CD4-positive, alpha-beta T cell treated with Interleukin-17A for 4 hours (primary cell): ENCODE data around the gene SEC14L1.
A peak's percentile ranks its signal among the peaks of the same experiment; 100 is the strongest.
"Not testable (repeated sequence)": the region's sequence is repeated elsewhere in the genome, so short reads cannot be mapped to it uniquely, and the experiment has no call there.

Experiments
- DNase-seq: peaks from one replicate; pipeline ENCODE4 v3.0.0-alpha.2; 2020; ENCODE audit warnings: mixed read lengths

Gene SEC14L1

DNA sequence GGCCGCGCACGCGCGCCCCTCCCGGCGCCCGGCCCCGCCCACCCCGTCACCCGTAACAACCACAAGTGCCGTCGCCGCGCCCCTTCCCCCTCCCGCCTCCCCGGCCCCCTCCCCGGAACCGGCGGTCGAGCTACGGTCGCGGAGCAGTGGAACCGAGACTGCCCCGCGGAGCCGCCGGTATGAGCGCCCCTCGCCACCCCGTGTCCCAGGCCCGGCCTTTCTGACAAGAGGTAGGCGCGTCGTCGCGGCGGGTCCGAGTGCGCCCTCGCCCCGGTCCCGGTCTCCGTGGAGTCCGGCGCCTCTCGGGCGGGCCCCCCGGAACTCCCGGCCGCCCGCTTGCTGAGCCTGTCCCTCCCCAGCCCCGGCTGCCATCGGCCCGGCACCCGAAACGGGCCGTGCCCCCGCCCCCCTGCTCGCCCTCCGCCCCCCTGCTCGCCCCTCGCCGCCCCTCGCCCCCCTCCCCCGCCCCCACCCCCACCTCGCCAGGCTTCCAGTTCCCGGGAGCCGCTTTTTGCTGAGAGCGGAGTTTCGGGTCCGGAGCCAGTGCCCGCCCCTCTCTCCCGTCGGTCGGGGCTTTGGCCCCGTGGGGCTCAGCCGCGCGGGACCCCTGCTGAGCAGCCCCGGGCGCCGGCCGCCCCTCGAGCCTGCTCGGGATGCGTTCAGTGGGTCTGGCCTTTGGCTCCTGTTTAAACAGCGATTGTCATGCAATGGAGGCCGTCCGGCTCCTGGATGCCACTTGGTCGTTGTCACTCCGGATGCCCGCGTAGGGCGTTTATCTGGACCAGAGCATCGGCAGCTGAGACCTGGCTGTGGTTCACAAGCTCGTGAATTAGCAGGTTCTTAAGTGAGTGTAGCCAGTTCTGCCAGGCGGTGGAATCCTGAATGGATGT lies at the start of gene SEC14L1:
TSS of gene SEC14L1 (plus strand) at position 92 of the 890 bp plus-strand sequence. CDS start 2,628 bp downstream, outside the sequence.
- peak; percentile 44 for DNase-seq

DNA sequence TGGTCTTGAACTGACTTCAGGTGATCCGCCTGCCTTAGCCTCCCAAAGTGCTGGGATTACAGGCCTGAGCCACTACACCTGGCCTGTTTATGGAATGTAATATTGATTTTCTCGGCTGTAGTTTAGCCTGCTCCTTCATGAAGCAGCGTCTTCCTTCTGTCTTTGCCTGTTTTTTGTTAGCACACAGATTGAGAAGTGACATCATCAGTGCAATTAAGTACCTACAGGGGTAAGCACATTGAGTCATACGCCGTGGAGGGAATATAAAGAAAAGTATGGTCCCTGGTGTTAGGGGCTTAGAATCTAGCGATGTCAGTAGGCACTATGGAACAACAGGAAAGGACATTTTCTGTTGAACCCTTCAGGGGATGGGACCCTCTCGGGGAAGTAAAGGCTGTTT lies 48.7 kb upstream of the SEC14L1 start:
- no peak for DNase-seq

DNA sequence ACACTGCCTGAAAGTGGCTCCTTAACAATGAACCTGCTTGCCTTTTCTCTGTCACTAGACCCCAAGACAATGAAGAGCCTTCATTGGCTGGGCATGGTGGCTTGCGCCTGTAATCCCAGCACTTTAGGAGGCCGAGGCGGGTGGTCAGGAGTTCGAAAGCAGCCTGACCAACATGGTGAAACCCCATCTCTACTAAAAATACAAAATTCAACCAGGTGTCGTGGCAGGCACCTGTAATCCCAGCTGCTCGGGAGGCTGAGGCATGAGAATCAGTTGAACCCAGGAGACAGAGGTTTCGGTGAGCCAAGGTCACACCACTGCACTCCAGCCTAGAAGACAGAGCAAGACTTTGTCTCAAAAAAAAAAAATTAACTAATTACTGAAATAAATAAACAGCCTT lies 45.3 kb upstream of the SEC14L1 start:
- no peak for DNase-seq

DNA sequence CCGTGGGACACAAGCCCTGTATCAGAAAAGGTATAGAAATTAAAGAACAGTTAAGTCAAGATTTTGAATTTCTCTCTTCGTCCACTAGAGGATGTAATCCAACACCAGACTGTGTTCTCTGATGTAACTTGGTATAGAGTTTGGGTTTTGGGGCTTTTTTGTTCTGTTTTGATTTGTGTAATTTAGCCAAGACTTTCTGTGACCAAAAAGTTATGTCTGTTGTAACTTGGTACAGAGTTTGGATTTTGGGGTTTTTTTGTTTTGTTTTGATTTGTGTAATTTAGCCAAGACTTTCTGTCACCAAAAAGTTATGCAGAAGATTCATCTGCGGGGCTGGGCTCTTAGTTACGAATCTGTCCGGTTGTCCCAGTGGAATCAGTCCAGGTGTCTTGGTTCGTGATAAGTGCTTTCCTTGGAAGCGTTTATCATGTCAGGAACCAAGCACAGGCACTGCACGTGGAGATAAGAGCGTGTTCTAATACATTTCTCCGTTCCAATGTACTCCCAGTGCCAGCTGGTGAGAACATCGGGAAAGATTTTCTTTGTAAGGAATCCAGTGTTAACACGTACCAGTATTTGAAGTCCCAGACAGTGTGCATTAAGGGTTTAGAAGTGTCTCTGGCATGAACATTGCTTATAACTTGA lies 44.1 kb upstream of the SEC14L1 start:
- no peak for DNase-seq

DNA sequence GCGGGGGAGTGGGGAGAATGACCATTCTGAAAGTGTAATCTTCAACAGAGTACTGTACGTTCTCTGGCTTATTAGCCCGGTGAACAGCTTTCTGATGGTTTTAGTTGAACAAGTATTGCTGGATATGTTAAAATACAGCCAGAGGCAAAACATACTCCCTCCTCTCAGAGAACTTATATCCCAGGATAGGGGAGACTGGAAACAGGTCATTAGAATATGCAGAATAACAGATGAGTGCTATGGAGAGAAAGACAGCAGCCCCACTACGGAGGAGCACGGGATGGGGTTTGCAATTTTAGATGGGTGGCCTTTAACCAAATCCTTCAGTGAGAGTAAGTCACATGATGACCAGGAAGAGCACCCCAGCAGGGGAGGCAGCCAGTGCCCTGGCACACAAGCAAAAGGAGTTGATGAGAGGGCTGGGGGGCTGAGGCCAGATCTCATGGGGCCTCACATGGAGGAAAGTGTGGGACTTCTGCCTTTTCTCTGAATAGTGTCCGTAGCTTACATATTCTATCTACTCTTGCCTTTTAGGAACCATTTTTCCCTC lies 43.1 kb upstream of the SEC14L1 start:
- no peak for DNase-seq

DNA sequence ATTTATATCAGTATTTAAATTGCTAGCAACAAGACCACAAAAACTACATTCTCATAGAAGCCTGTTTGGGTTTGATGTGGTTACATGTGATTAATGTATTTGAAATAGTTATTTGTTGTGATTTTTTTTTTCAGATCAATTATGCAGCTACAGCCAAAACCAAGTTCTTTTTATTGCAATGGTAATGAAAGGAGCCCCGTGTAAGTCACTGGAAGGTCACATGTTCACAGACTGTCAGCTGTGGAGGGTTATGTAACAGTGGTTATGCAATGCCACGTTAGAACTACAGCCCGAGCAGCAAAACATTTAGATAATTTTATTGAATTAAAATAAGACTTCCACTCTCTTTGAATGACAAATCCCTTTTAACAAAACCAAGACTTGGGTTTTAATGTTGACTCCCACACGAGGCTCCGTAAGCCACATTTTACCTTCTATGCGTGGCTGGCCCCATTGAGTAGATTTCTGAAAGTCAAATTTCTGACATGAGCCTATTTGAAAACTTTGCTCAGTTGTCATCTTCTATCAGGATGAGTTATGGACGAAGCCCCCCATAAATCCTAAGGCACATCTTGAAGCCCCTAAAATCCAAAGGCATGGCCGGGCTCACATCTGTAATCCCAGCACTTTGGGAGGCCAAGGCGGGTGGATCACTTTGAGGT lies 41.8 kb upstream of the SEC14L1 start:
- peak; percentile 16 for DNase-seq

DNA sequence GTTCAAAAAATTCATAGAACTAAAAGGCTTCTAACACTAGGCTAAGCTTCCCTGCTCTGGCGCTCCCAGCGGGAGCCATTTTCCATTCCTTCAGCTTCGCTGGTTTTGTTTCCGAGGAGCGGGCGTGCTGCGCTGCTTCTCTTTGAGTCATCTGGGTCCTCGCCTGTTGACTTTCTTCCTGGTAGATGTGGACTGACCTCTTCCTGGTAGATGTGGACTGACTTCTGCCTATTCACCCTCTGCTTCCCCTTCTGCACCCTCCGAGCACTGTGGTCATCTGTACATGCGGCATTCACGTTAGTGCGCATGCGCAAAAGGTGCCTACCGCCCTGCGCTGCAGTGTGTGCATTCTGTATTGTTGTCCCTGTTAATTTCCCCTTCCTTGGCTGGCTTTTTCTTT lies 40.8 kb upstream of the SEC14L1 start:
- DNase-seq, result no peak

DNA sequence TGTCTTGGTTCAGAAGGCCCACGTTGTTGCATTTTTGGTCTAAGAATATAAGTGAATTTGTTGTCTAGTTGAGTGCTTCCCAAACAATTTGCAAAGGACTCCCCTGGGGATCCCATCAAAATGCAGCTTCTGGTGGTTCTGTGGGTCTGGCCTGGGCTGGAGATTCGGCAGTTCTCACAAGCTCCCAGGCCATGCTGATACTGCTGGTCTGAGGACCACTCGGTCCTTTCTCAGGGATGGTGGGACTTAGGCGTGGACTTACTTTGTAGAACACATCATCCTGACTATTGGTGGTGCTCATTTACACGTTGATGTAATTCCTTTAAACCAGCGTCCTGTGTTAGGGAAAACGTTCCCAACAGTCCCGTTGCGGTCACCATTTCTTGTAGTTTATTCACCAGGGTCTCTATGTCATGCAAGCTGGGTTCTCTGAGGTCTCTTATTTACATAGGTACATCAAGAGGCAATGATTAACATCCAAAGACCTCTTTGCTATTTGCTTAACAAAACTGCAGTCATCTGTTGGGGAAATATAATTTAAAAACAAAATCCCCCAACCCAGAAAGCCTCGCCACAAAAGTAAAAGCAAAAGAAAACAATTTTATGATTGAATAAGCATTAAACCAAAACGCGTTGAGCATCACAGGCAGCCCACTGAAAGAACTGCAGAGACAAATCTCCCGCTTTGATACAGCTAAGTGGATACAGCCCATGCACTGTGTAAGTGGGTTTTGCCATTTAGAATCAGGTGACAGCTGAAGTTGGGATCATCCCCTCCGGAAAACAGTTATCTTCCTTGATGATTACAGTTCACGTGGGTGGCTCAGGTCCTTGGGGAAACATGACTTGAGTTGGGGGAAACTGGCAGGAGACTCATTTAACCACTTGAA lies 39.0 kb upstream of the SEC14L1 start:
- no peak for DNase-seq

DNA sequence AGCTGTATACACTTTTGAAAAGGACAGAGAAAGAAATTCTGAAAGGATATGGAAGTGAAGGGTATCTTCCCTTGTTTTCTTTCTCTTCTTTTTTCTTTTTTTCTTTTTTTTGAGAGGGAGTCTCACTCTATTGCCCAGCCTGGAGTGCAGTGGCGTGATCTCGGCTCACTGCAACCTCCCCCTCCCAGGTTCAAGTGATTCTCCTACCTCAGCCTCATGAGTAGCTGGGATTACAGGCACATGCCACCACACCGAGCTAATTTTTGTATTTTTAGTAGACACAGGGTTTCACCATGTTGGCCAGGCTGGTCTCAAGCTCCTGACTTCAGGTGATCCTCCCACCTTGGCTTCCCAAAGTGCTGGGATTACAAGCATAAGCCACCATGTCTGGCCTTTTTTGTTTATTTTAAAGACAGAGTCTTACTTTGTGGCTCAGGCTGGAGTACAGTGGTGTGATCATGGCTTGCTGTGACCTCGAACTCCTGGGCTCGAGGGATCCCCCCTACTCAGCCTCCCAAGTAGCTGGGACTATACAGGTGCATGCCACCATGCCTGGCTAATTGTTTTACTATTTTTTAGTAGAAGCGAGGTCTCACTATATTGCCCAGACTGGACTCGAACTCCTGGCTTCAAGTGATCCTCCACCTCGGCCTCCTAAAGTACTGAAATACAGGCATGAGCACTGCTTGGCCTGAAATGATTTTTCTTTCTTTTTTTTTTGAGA lies 38.2 kb upstream of the SEC14L1 start:
- not testable (repeated sequence) for DNase-seq

DNA sequence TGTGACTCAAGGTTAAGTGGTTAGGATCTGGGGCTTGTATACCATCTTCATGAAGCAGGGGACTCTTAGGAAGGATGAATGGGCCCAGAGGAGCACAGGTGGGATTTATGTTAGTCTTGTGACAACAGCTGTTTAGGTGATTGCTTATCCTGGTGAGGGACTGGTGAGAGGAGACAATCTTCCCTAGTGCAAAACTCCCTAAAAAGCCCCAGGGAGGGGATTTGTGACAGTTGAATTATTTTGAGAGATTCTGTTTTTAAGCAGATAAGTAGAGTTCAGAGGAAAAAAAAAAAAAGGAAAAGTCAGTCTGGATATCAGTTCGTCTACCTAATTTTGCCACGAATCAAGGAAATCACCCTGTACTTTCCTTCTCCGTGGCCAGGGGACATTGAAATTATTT lies 35.1 kb upstream of the SEC14L1 start:
- DNase-seq, result no peak

DNA sequence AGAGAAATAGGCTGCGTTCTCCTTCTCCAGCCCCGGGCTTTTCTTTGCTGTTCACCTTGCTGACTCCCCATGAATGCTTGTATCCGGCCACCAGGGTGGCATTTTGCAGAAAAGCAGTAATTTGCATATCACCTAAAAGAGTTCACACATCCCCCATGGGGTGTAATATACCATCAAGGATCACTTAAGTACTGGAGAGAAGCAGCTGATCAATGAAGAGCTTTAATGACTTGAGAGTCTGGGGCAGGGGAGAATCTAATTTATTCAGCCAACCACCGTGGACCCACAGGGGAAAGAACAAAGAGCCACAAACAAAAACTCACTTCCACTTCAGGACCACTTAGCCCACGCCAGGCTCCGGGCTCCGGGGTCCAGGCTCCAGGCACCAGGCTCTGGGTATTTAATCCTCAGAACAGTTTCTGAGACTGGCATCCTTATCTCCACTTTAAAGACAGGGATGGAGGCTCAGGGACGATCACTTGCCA lies 33.9 kb upstream of the SEC14L1 start:
- no peak for DNase-seq

DNA sequence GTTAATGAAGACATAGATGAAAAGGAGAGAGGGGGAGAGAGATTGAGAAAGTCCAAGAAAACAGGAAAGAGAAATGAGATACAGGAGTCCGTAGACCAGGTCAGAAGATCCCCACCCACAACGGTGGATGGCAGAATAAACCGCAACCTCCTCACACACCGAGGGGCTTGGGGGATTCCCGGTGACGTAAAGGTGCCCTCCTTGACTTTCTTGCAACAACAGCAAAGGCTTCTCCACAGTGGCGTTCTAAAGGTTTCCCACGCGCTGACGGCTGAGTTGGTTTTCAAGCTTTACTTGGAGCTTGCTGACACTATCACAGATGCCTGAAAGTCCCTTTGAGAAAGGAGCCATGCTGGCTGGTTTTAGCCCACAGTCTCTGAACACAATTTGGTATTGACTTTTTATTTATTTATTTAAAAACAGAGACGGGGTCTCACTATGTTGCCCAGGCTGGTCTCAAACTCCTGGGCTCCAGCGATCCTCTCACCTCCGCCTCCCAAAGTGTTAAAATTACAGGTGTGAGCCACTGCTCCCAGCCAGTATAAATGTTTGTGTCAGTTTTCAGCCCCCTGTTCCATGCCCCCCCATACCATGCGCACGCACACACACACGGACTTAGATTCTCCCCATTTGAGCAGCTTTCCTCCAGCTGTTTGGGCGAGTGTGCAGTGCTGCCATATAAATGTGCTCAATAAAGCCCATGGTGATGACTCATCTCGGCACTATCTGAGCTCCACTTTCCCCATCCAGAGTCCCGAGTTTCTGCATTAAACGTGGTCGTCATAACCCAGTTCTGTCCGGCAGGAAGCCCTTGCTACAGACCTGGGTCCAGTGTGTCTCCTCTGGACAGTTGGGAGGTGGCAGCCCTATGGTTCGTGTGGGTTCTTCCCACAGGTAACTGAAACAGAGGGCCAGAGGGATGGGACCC lies 33.0 kb upstream of the SEC14L1 start:
- DNase-seq, result no peak

DNA sequence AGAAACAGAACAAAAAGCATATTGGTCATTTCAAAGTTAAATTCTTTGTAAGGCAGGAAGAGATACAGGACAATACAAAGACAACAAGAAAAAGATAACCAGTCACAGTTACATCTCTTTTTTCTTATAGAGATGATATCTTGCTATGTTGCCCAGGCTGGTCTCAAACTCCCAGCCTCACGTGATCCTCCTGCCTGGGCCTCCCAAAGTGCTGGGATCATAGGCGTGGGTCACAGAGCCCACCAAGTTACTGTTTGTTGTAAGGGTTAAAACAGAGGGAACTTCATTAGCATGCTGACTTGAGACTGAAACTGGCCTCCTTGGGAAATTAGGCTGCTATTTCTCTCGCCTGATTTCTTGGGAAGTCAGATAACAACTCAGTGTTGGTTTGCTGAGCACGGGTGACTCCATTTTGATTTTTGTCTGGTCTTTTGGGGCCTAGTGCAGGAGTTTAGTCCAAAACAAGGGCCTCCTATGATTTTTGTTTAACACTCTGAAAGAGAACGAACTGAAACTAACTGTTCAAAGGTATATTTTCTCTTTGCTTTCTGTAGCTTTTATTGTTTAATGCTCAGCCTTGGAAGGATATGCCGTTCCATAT lies 31.5 kb upstream of the SEC14L1 start:
- no peak for DNase-seq

DNA sequence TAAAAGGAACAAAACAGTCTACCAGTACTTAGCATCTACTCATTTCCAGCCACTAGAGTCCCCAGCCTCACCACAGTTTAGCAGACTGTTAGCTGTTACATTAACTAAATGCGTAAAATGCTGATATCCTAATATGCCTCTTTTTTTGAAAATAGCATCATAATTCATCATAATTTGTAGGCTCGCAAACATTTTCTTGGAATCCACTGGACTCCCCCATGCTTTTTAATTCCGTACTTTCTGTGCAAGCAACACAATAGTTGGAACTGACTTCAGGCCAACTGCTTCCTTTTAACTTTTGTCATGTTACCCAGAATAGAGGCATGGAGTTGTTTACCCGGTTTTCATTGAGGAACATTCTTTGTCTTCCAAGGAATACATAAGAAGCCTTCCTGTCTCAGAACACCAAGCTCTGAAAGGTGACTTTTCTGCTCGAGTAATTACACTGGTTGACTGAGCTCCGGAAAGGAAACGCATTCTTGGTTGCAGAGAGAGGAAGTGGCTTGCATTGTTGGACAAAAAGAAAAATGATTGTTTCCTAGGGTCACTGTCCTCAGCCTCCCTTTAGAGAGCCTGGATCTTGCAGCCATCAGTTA lies 30.9 kb upstream of the SEC14L1 start:
- no peak for DNase-seq

DNA sequence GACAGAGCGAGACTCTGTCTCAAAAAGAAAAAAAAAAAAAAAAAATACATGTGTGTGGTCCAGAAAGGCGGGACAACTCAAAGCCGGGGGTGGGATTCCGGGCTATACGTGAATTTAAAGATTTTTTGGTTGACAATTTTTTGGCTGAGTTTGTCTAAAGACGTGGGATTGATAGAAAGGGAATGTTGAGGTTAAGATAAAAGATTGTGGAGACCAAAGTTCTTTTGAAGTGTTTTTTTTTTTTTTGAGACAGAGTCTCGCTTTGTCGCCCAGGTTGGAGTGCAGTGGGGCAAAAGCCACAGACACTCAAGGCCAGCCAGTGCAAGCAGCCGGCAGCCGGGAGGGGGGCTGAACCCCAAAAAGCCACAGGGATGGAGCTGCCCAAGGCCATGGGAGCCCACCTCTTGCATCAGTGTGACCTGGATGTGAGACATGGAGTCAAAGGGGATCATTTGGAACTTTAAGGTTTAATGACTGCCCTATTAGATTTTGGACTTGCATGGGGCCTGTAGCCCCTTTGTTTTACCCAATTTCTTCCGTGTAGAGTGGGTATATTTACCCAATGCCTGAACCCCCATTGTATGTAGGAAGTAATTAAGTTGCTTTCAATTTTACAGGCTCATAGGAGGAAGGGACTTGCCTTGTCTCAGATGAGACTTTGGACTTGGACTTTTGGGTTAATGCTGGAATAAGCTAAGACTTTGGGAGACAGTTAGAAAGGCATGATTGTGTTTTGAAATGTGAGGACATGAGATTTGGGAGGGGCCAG lies 29.4 kb upstream of the SEC14L1 start:
- DNase-seq, result not testable (repeated sequence)

DNA sequence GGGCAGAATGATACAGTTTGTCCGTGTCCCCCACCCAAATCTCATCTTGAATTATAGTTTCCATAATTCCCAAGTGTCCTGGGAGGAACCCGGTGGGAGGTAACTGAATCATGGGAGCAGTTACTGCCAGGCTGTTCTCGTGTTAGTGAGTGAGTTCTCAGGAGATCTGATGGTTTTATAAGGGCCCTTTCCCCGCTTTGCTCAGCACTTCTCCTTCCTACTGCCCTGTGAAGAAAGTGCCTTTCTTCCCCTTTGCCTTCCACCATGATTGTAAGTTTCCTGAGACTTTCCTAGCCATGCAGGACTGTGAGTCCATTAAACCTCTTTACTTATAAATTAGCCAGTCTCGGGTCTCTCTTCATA lies 28.9 kb upstream of the SEC14L1 start:
- DNase-seq, result no peak

DNA sequence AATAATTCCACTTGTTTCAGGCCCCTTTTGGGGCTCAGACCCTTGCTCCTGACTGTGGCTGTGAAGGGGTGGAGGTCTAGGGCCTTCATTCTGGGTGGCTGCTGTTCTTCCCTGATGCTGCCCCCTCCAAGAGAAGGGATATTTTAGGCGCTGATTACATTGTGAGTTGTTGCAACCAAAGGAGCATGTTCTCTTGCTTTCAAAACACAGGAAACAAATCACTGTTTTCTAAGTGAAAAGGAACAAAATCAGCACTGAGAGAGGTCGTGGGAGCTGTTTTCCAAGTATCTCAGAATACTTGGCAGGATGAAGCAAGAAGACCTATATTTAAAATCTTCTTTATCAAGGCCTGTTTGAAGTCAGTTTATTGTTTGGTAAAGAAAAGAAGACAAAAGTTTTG lies 25.3 kb upstream of the SEC14L1 start:
- no peak for DNase-seq

DNA sequence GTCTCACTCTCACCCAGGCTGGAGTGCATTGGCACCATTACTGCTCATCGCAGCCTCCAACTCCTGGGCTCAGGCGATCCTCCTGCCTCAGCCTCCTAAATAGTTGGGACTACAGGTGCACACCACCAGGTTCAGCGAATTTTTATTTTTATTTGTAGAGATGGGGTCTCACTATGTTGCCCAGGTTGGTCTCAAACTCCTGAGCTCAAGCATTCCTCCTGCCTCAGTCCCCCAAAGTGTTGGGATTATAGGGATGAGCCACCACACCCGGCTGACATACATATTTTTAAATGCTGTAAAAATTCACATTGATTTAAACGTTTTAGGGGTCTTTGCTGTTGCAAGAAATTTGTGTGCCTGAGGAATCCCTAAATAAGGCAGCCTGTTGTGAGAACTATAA lies 24.8 kb upstream of the SEC14L1 start:
- no peak for DNase-seq

DNA sequence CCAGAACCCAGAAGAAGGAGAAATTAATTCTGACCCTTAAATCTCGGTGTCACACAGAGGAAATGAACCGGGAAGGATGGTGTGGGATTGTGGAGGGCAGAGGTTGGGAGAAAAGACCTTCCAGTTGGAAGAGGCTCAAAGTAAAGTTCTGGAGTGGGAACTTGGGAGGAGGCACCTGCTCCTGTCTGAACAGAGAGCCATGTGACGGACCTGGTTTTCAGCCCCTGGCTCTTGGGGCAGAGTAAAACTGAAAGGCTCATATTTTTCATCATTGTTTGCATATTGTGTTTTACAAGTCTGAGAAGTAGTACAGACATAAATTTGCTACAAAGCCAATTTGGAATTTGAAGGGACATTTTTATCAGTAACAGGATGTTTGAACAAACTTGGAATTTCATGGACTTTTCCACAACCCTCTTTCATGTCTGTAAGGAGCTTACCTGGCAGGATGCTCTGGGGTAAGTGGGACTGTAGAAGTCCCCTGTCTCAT lies 24.4 kb upstream of the SEC14L1 start:
- no peak for DNase-seq
